Left ventricle myocardium inferior (tissue), 1 donor: ENCODE results near the gene FAM135A. TPM values are rescaled to one million over a fixed set of nuclear protein-coding genes. Genes with fewer than 3 reads are reported as not detected.

ENCODE experiments used
- DNase-seq: peaks from one replicate; pipeline ENCODE4 v3.0.0-alpha.2; 2020
- H3K27ac ChIP-seq: fragments of 200-600 bp; replicated peaks from 2 replicates; pipeline ENCODE4 v1.8.0; 2021
- H3K27me3 ChIP-seq: fragments of 200-600 bp; 2 replicates; pipeline ENCODE4 v1.8.0; 2021; ENCODE audit warnings: low read depth
- H3K36me3 ChIP-seq: fragments of 200-600 bp; 2 replicates; pipeline ENCODE4 v1.8.0; 2021
- H3K4me1 ChIP-seq: fragments of 200-600 bp; 2 replicates; pipeline ENCODE4 v1.8.0; 2021
- H3K4me3 ChIP-seq: fragments of 200-600 bp; 2 replicates; pipeline ENCODE4 v1.8.0; 2021; ENCODE audit warnings: mild to moderate bottlenecking, moderate library complexity
- H3K9me3 ChIP-seq: fragments of 200-600 bp; replicated peaks from 2 replicates; pipeline ENCODE4 v1.8.0; 2021
- CTCF ChIP-seq: fragments of 200-600 bp; IDR thresholded peaks from 2 replicates; pipeline ENCODE4 v1.8.0; 2021; ENCODE audit warnings: antibody characterized with exemption, mild to moderate bottlenecking, borderline replicate concordance
- intact Hi-C: fragments of 100-400 bp; cut with micrococcal nuclease; formaldehyde crosslinking; loops from one replicate; pipeline ENCODE4 v1.11.0; 2022
- total RNA-seq: library from RNA; stranded (reverse); fragmentation: NEBNext Ultra II Directional; extraction: Animal tissue kit (Norgen Biotek cat#: 25700); gene quantifications from one replicate; pipeline ENCODE4 v1.2.1, GENCODE V29; 2021
- donor health status: DM: no; HTN: yes; CAD: no; lungs with severe emphysema.

The FAM135A gene
- total RNA-seq, 1 donor from 2014 or later: 14.5 TPM

DNA sequence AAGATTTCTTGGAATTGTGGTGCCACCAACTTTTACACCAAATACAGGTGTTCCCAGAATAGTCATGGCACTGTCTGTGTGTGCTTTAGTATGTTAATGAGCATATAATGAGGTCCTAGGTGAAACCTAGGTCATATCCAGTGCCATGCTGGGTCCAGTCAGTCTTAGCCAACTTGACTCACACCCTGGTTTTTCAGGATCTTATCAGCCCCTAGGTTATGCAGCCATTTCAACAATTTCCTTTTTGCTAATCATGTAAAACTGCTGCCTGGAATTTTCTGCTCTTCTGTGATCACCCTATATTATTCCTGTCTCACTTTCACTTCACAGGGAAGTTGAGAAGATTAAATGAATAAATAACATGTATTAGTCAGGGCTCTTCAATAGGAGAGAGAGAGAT is 177.1 kb downstream of the FAM135A start:
- H3K27ac ChIP-seq: no peak overlapping the region
- no peaks in the 10 kb centered on the region for H3K9me3 ChIP-seq
- H3K4me3 ChIP-seq: no peak overlapping the region
- DNase-seq: no peak
- H3K36me3 ChIP-seq: peaks cover 35% of the 10 kb centered on the region
- TF ChIP-seq CTCF: no peak
- H3K27me3 ChIP-seq: no peaks in the 10 kb centered on the region
- no peaks in the 10 kb centered on the region for H3K4me1 ChIP-seq
- intact Hi-C loops: no loop called here

- intact Hi-C loops: no loop called here
- Histone ChIP-seq H3K36me3 (peaks cover 21% of the 10 kb centered on the region), H3K27ac (no peak overlapping the region), H3K9me3 (no peaks in the 10 kb centered on the region), H3K27me3 (no peaks in the 10 kb centered on the region), H3K4me3 (no peak overlapping the region), H3K4me1 (no peaks in the 10 kb centered on the region)
- no peak for TF ChIP-seq CTCF
- DNase-seq: no peak
These were observed 179.2 kb downstream of the FAM135A start for GRCh38 chr6:70592391-70593117.

- DNase-seq: no peak
- Histone ChIP-seq H3K36me3 (peaks cover 16% of the 10 kb centered on the region), H3K27ac (no peak overlapping the region), H3K4me3 (no peak overlapping the region), H3K4me1 (no peaks in the 10 kb centered on the region), H3K9me3 (no peaks in the 10 kb centered on the region), H3K27me3 (no peaks in the 10 kb centered on the region)
- no peak for TF ChIP-seq CTCF
- intact Hi-C loops: no loop called here
These were observed 179.8 kb downstream of the FAM135A start for GRCh38 chr6:70593118-70593486.

GRCh38 chr6:70599187-70599586 is 185.9 kb downstream of the FAM135A start:
- H3K27ac ChIP-seq: no peak overlapping the region
- H3K4me3 ChIP-seq: no peak overlapping the region
- DNase-seq: no peak
- no peak for TF ChIP-seq CTCF
- H3K27me3 ChIP-seq: no peaks in the 10 kb centered on the region
- peaks cover 3% of the 10 kb centered on the region for H3K9me3 ChIP-seq
- intact Hi-C loops: no loop called here
- H3K36me3 ChIP-seq: no peaks in the 10 kb centered on the region
- H3K4me1 ChIP-seq: no peaks in the 10 kb centered on the region

DNA sequence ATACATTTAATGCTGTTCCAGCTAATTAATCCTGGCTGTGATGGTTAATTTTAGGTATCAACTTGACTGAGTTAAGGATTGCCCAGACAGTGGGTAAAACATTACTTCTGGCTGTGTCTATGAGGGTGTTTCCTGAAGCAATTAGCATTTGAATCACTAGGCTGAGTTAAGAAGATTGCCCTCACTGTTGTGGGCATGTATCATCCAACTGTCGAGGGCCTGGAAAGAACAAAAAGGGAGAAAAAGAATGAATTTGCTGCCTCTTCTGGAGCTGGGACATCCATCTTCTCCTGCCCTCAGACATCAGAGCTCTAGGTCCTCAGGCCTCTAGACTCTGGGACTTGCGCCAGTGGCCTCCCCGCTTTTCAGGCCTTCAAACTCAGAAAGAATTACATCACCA is 187.7 kb downstream of the FAM135A start:
- Histone ChIP-seq H3K4me3 (no peak overlapping the region), H3K36me3 (no peaks in the 10 kb centered on the region), H3K4me1 (no peaks in the 10 kb centered on the region), H3K27me3 (no peaks in the 10 kb centered on the region), H3K9me3 (peaks cover 5% of the 10 kb centered on the region), H3K27ac (no peak overlapping the region)
- no peak for DNase-seq
- intact Hi-C loops: no loop called here
- TF ChIP-seq CTCF: no peak
